GM13976 (cell line): Measurements from ENCODE around the gene RNF113B.

Experiments
- DNase-seq: peaks from one replicate; pipeline ENCODE4 v3.0.0; 2012; ENCODE audit warnings: low spot score
- CTCF ChIP-seq: IDR thresholded peaks from 2 replicates; pipeline ENCODE4 v1.5.1; 2012; ENCODE audit warnings: borderline replicate concordance, mild to moderate bottlenecking; ENCODE audit not compliant: insufficient read depth; ENCODE audit errors: extremely low read depth, missing control alignments, control extremely low read depth
- in situ Hi-C: fragments of 300-500 bp; cut with MboI; formaldehyde crosslinking; loops from one replicate; pipeline ENCODE4 v1.12.0; 2022; ENCODE audit warnings: low sequenced_read_pairs, mixed read lengths, inconsistent platforms; ENCODE audit not compliant: unreplicated experiment

Gene RNF113B

GRCh38 chr13:98157188-98157587, 19.9 kb downstream of the RNF113B start:
- no peak for TF ChIP-seq CTCF
- in situ Hi-C loops, result no loop called here
- DNase-seq, result no peak

- in situ Hi-C loops, result no loop called here
- no peak for TF ChIP-seq CTCF
- no peak for DNase-seq
These were observed 20.8 kb downstream of the RNF113B start for GRCh38 chr13:98156259-98156658.

- TF ChIP-seq CTCF, result no peak
These were observed 21.5 kb downstream of the RNF113B start for GRCh38 chr13:98155475-98156109.

DNA sequence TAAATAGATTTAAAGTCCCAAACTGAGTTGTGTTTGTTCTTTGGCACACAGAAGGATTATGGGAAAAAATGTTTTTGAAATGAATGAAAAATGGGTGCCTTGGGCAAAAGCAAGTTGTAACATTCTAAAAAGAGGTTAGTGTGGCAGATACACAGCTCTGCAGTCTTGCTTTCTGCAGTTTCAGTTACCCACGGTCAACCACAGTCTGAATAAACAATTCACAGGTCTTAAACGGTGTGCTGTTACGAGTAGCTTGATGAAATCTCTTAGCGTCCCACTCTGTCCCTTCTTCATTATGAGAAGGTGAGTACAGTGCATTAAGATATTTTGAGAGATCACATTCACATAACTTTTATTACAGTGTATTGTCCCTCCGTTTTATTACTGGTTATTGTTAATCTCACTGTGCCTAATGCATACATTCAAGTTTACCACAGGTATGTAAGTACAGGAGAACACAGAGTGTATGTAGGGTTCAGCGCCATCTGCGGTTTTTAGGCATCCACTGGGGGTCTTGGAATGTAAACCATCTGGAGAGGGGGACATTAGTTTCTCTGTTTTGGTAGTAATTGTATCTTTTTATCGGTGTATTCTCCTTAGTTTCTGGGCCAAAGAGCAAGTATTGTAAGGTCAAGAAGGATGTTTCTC, 26.1 kb downstream of the RNF113B start:
- TF ChIP-seq CTCF, result no peak
- in situ Hi-C loops, result no loop called here
- DNase-seq, result no peak

More at GRCh38 chr13:98155475-98156109, 21.5 kb downstream of the RNF113B start:
- DNase-seq, result no peak
- in situ Hi-C loops, result no loop called here

DNA sequence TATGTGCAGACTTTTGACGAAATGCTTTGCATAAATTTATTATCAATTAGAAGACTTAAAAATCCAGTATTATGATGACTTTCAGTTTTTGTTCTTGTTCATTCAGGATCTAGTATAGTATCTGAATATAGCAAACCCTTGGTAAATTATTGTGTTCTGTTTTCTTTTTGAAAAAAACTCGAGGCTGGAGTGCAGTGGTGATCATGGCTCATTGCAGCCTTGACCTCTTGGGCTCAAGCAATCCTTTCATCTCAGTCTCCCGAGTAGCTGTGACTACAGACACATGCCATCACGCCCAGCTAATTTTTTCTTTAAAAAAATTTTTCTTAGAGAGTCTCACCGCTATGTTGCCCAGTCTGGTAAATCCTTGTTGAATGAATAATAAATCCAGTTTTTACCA, 29.5 kb downstream of the RNF113B start:
- no peak for DNase-seq
- in situ Hi-C loops, result no loop called here
- TF ChIP-seq CTCF, result no peak

- in situ Hi-C loops, result no loop called here
- TF ChIP-seq CTCF, result no peak
- DNase-seq, result no peak
These were observed 32.2 kb downstream of the RNF113B start for GRCh38 chr13:98144801-98145350.
